VCaP (cell line): ENCODE results near the gene TCEA2.

Experiments used
- H3K27ac ChIP-seq: fragments of 450-650 bp; 2 replicates; pipeline ENCODE4 v1.5.1; 2017
- TF ChIP-seq, protein P1 (sequence below): fragments of 450-650 bp; conservative IDR thresholded peaks from 2 replicates; pipeline ENCODE4 v1.5.1; 2017; ENCODE audit warnings: mild to moderate bottlenecking, moderate library complexity

TCEA2 gene

DNA sequence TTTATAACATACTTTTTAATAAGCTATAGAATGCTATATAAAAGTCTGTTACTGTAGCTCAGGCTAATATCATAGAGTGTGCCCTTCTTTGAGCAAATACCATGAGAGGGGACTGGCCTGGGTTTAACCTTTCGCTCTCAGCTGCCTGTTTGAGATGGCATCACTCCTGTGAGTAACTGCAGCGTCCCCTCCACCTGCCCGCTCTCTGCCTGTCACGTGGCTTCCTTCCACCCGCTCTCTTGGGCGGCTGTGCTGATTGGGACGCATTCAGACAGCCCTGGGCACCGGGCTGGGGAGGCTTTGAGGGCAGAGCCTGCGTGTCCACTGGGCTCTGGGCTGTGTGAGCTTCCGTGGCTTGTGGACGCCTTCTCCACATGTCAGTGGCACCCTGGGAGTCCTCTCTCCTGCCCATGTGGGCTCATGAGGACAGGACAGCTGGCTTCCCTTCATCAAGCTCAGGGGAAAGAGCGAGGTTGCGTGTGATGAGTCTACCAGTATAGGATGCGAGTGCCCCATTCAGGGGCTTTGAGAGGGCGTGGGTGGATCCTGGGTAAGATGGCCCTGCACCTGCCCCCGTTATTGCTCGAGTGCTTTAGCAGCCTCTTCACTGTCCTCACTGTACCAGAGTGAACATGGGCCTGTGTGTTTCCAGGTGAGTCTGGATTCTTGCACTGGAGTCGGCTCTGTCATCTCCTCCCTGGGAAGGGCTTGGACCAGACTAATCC is 37.7 kb upstream of the TCEA2 start:
- TF ChIP-seq, protein P1, sequence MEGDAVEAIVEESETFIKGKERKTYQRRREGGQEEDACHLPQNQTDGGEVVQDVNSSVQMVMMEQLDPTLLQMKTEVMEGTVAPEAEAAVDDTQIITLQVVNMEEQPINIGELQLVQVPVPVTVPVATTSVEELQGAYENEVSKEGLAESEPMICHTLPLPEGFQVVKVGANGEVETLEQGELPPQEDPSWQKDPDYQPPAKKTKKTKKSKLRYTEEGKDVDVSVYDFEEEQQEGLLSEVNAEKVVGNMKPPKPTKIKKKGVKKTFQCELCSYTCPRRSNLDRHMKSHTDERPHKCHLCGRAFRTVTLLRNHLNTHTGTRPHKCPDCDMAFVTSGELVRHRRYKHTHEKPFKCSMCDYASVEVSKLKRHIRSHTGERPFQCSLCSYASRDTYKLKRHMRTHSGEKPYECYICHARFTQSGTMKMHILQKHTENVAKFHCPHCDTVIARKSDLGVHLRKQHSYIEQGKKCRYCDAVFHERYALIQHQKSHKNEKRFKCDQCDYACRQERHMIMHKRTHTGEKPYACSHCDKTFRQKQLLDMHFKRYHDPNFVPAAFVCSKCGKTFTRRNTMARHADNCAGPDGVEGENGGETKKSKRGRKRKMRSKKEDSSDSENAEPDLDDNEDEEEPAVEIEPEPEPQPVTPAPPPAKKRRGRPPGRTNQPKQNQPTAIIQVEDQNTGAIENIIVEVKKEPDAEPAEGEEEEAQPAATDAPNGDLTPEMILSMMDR: no peak
- H3K27ac ChIP-seq: peak overlapping the region; percentile 54

DNA sequence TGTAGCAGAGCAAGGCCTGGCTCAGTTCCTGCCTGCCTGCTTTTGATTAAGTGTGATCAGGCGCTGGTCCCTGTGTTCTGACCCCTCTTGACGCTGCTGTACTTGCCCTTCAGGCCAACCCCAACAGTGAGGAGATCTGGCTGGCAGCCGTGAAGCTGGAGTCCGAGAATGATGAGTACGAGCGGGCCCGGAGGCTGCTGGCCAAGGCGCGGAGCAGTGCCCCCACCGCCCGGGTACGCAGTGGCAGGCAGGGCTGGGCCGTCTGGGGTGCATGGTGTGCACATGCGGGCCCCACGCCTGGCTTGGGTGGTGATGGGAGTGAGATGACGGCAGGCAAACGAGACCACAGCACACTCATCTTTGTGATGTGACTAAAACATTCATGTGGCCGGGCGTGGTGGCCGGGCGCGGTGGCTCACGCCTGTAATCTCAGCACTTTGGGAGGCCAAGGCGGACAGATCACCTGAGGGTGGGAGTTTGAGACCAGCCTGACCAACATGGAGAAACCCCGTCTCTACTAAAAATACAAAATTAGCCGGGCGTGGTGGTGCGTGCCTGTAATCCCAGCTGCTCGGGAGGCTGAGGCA is 37.1 kb upstream of the TCEA2 start:
- no peak overlapping the region for H3K27ac ChIP-seq

DNA sequence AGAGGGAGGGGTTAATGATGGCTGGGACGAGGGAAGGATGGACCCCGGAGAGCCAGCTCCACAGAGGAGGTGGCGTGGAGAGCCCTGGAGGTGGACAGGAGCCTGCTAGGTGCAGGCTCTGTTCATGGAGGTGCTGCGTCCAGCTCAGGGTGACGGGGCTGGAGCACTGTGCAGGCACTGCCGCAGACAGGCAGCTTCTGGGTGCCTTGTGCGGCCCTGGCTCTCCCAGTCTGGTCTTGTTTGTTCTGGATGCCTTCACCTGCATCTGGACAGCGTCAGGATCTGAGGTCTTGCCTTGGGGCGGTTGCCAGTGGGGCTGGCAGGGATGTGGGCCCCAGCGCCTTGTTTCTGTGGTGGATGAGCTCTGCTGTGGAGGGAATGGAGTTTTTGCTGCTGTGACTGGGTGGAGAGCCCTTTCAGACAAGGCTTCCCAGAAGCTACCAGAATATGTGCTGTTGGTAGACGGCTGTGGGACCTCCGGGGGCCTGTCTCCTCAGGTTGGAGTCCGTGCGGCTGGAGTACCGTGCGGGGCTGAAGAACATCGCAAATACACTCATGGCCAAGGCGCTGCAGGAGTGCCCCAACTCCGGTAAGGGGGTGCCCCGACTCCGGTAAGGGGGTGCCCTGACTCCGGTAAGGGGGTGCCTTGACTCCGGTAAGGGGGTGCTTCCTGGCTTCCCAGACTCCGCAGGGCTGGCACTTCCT is 34.9 kb upstream of the TCEA2 start:
- TF ChIP-seq, protein P1: no peak
- no peak overlapping the region; the same call in 1 of the 2 replicates for H3K27ac ChIP-seq

More for the DNA sequence above, 37.1 kb upstream of the TCEA2 start:
- TF ChIP-seq, protein P1: no peak

DNA sequence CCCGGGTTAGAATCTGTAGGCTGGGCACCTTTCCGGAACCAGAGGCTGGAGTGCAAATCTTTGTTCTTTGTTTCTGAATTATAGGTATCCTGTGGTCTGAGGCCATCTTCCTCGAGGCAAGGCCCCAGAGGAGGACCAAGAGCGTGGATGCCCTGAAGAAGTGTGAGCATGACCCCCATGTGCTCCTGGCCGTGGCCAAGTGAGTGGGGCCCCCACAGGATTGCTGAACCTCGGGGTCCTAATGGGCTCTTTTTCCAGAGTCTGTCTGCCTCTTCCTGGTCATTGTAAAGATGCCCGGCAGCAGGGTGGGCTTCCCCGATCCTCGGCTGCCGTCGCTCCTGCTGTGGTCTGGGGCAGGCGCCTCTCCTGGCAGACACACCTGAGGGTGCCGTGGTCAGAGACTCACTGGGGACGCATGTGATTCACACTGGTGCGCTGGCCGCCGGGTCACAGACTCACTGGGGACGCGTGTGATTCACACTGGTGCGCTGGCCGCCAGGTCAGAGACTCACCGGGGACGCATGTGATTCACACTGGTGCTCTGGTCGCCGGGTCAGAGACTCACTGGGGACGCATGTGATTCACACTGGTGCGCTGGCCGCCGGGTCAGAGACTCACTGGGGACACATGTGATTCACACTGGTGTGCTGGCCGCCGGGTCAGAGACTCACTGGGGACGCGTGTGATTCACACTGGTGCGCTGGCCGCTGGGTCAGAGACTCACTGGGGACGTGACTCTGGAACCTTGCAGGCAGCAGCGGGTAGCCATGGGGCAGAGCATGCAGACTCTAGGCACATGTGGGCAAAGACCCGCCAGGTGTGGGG is 33.5 kb upstream of the TCEA2 start:
- peak overlapping the region; percentile 59 for H3K27ac ChIP-seq
- TF ChIP-seq, protein P1: no peak

DNA sequence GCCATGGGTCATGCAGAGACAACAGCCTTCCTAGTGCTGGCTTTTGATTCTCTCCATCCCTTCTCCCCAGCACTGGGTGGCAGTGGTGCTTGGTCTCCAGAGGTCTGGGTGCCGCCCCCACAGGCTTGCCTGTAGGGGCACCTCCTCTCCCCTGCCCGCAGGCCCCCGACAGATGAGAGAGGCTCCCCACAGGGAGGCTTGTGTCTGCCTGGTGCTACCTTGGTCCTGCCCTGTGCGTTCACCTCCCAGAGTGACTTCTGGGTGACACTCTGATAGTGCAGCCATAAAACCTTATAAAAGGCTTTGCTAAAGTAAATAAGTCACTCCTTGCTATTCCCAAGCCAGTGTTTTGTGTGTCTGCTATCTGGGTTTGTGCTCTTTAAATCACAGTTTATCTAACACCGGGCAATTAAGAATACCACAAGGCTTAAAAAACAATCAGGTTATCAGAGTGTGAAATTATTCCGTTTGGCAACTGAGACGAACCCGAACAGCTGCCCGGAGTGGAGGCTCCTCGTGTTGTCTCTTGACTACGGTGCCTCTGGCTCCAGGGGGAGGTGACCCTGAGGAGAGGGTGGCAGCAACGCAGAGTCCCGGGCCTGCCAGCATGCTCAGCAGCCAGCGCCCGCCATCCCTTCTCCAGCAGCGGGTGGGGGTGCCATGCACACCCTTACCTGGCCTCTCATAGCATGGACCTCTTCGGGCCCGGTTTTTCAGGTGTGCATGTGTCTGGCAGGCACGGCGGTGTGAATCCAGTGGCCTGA is 32.4 kb upstream of the TCEA2 start:
- peak overlapping the region; percentile 59 for H3K27ac ChIP-seq
- TF ChIP-seq, protein P1: no peak

DNA sequence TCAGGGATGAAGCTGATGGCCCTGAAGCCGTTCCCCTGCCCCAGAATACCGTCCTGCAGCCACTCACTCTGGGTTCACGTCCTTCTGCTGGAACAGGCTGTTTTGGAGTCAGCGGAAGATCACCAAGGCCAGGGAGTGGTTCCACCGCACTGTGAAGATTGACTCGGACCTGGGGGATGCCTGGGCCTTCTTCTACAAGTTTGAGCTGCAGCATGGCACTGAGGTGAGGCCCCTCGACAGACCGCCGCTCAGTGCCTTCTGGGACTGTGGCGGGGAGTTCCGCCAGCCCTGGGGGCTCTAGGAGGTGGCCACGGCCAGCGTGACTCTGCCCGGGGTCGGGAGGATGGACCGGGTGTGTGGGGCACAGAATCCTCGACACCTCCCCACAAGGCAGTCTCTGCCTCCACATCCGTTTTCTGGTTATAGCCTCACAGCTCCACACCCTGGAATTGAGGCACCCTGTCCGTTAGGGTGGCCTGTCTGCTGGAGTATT is 31.1 kb upstream of the TCEA2 start:
- H3K27ac ChIP-seq: peak overlapping the region; percentile 59; the same call in 1 of the 2 replicates
- TF ChIP-seq, protein P1: no peak
